ENCODE data around the gene SPINK8.
"Not testable (repeated sequence)": the region's sequence is repeated elsewhere in the genome, so short reads cannot be mapped to it uniquely, and the experiment has no call there.

Gene SPINK8

GRCh38 chr3:48275287-48276027 lies 58.0 kb downstream of the SPINK8 start:
- DNase-seq, result no peak

- no peak for DNase-seq
These were observed 59.0 kb downstream of the SPINK8 start for GRCh38 chr3:48274452-48274851.

GRCh38 chr3:48273594-48274211 lies 59.8 kb downstream of the SPINK8 start:
- DNase-seq, result peak; percentile 8 to 67 (median 35)

DNA sequence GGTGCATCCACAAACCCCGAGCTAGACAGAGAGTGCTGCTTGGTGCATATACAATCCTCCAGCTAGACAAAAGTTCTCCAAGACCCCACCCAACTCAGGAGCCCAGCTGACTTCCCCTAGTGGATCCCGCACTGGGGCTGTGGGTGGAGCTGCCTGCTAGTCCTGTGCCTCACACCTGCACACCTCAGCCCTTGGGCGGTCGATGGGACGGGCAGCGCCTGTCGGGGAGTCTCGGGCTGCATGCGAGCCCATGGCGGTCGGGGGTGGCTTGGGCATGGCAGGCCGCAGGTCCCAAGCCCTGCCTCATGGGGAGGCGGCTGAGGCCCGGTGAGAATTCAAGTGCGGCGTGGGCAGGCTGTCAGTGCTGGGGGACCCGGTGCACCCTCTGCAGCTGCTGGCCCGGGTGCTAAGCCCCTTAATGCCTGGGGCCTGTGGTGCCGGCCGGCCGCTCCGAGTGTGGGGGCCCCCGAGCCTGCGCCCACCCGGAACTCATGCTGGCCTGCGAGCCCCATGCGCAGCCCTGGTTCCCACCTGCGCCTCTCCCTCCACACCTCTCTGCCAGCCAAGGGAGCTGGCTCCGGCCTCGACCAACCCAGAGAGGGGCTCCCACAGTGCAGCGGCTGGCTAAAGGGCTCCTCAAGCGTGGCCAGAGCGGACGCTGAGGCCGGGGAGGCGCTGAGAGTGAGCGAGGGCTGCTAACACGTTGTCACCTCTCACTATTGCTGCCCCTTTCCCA lies 61.5 kb downstream of the SPINK8 start:
- no peak for DNase-seq

GRCh38 chr3:48271223-48271622 lies 62.2 kb downstream of the SPINK8 start:
- DNase-seq, result not testable (repeated sequence)

- DNase-seq, result no peak
These were observed 63.2 kb downstream of the SPINK8 start for GRCh38 chr3:48270306-48270705.

GRCh38 chr3:48269592-48269991 lies 63.9 kb downstream of the SPINK8 start:
- DNase-seq, result no peak

GRCh38 chr3:48268936-48269561 lies 64.4 kb downstream of the SPINK8 start:
- peak in 5 of 6 experiments; percentile 6 to 38 (median 16) for DNase-seq

DNA sequence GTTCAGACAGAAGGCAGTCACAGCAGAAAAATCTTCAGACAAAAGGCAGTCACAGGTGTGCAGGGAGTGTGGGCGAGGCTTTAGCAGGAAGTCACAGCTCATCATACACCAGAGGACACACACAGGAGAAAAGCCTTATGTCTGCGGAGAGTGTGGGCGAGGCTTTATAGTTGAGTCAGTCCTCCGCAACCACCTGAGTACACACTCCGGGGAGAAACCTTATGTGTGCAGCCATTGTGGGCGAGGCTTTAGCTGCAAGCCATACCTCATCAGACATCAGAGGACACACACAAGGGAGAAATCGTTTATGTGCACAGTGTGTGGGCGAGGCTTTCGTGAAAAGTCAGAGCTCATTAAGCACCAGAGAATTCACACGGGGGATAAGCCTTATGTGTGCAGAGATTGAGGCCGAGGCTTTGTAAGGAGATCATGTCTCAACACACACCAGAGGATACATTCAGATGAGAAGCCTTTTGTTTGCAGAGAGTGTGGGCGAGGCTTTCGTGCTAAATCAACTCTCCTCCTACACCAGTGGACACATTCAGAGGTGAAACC lies 65.0 kb downstream of the SPINK8 start:
- DNase-seq, result peak; percentile 65 to 82 (median 75)

DNA sequence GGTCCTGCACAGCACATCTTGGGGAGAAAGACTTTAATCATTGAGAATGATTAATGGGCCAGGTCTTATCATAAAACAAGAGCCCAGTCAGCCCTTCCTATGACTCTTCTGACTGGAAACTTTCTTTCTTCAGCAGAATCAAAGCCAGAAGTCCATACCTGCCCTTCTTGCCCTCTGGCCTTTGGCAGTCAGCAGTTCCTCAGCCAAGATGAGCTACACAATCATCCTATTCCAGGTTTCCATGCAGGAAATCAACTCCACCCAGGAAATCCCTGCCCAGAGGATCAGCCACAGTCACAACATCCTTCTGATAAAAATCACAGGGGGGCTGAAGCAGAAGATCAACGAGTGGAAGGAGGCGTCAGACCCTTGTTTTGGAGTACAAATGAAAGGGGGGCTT lies 65.7 kb downstream of the SPINK8 start:
- no peak for DNase-seq

DNA sequence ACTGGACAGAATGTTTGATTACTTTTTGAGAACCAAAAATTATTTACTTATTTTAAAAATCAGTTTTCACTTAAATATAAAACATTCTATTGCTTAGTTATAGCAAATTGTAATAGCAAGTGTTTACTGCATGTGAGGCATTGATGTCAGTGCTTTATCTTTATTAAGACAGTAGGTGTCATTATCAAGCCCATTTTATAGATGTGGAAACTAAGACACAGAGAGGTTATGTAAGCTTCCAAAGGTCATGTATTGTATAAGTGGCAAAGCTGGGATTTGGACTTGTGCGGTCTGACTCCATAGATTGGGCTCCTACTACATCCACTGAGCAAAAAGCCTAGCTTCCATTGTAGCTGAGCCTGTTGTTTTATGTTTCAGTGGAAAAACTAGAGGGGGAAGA lies 74.9 kb downstream of the SPINK8 start:
- DNase-seq, result no peak
